SJSA1 (cell line): ENCODE measurements around the gene CDK8. TPM values are rescaled to one million over a fixed set of nuclear protein-coding genes. Genes with fewer than 3 reads are reported as not detected.
"Not testable (repeated sequence)": the region's sequence is repeated elsewhere in the genome, so short reads cannot be mapped to it uniquely, and the experiment has no call there.

ENCODE experiments used
- DNase-seq, 2 experiments: peaks; one replicate each; pipeline ENCODE4 v3.0.0-alpha.2; 2015 to 2020; ENCODE audit warnings: low spot score in 2 of 2, low read depth in 1 of 2
- H3K27ac ChIP-seq: fragments of 250-450 bp; sonication (Bioruptor Pico); 2 replicates; pipeline ENCODE4 v1.5.1; 2020; ENCODE audit warnings: mild to moderate bottlenecking, moderate library complexity
- H3K27me3 ChIP-seq: fragments of 250-450 bp; sonication (Bioruptor Pico); replicated peaks from 2 replicates; pipeline ENCODE4 v1.5.1; 2020; ENCODE audit warnings: mild to moderate bottlenecking, moderate library complexity
- H3K36me3 ChIP-seq: fragments of 250-450 bp; sonication (Bioruptor Pico); 2 replicates; pipeline ENCODE4 v1.5.1; 2020; ENCODE audit warnings: mild to moderate bottlenecking
- H3K4me1 ChIP-seq: fragments of 250-450 bp; sonication (Bioruptor Pico); replicated peaks from 2 replicates; pipeline ENCODE4 v1.6.1; 2021; ENCODE audit warnings: mild to moderate bottlenecking
- H3K4me3 ChIP-seq: fragments of 250-450 bp; sonication (Bioruptor Pico); 2 replicates; pipeline ENCODE4 v1.5.1; 2020; ENCODE audit warnings: mild to moderate bottlenecking
- H3K9me3 ChIP-seq: fragments of 250-450 bp; sonication (Bioruptor Pico); replicated peaks from 2 replicates; pipeline ENCODE4 v1.5.1; 2020; ENCODE audit warnings: mild to moderate bottlenecking
- total RNA-seq: library from RNA; depleted of rRNA; stranded (reverse); fragments of >200 nt; shearing (Covaris generic); gene quantifications from 2 replicates; pipeline ENCODE4 v1.2.3, GENCODE V29; 2014

The CDK8 gene
- total RNA-seq, 1 experiment from 2014 or later: 6.1 TPM

DNA sequence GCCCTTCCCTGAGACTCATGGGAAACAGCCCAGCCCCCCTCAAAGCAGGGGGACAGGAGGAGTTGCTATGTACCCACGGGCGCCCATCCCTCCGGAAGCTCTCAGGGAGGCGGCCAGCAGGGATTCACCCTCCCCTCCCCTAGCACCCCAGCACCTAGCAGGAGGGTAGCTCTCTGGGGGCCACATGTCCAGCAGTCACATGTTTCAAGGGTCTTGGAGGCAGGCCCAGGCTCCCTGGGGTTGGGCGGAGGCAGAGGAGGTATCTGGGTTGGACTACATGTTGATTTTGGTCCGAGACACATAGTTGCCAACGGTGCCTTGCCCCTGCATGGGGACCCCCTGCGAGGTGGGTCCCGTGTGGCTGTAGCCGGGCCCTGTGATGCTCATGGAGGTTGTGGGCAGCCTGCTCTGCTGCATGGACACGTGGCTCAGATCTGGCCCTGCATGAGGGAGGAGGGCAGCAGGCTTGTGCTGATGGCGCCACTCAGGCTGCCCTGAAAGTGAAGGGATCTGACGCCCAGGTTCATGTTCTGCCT, 24.8 kb upstream of the CDK8 start:
- DNase-seq: no peak
- Histone ChIP-seq H3K4me3 (no peak overlapping the region), H3K36me3 (no peaks in the 10 kb centered on the region), H3K27me3 (no peaks in the 10 kb centered on the region), H3K4me1 (no peaks in the 10 kb centered on the region), H3K9me3 (no peaks in the 10 kb centered on the region), H3K27ac (no peak overlapping the region)

DNA sequence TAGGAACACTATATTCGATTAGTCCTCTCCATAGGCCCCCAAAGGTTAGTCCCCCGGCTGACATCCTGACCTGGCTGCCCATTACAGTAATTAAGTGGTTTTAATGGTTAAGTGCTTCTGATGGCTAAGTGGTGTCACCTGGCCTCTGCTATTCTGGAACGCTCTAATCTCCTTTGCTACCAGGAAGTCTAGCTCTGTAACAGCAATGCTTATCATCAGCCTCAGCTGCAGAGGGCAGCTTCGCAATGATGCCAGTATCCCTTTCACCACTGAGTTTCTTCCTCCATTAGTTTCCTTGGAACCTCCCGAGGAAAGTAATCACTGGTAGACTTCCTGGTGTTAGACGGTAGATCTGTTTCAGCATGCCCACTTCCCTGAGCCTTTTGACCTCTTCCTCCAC, 23.2 kb upstream of the CDK8 start:
- Histone ChIP-seq H3K27me3 (no peaks in the 10 kb centered on the region), H3K4me3 (no peak overlapping the region), H3K4me1 (no peaks in the 10 kb centered on the region), H3K9me3 (no peaks in the 10 kb centered on the region), H3K27ac (no peak overlapping the region), H3K36me3 (no peaks in the 10 kb centered on the region)
- DNase-seq: no peak

DNA sequence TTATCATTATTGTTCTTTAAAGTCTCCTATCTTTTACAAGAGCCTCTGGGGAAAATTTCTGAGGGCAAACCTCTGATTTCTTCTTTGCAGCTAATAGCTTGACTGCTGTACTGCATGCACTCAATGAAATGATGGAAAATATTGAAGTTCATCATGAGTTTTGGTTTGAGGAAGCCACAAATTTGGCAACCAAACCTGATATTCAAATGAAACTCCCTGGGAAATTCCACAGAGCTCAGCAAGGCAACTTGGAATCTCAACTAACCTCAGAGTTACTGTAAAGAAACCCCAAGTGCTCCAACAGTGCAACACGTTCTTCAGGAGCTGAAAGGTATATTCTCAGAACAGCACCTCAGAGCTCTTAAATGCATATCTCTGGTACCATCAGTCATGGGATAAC, 17.6 kb upstream of the CDK8 start:
- Histone ChIP-seq H3K4me1 (no peaks in the 10 kb centered on the region), H3K9me3 (no peaks in the 10 kb centered on the region), H3K27ac (no peak overlapping the region), H3K27me3 (no peaks in the 10 kb centered on the region), H3K36me3 (no peaks in the 10 kb centered on the region), H3K4me3 (no peak overlapping the region)
- no peak for DNase-seq

DNA sequence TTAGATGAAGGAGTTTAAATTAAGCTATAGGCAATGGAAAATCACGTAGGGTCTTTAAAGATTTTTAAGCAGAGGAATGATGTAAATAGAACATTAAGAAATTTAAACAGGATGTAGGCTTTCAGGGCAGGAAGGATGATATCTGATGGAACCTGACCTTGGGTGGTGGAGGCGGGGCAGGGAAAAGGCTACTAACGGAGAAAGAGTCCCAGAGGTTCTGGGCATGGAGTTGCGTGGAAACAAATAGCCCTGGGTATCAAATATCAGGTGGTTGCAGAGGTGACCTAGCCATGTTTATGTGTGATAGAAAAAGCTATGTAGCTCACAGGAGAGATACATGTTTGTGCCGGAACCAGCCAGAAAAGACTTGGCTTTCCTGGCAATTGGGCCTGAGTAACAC, 7.8 kb upstream of the CDK8 start:
- Histone ChIP-seq H3K27ac (no peak overlapping the region), H3K4me3 (no peak overlapping the region), H3K9me3 (no peaks in the 10 kb centered on the region), H3K27me3 (0 out of 2 replicates have a peak, but pooled peaks cover 3% of the 10 kb centered on the region), H3K4me1 (no peaks in the 10 kb centered on the region), H3K36me3 (no peaks in the 10 kb centered on the region)
- DNase-seq: no peak

DNA sequence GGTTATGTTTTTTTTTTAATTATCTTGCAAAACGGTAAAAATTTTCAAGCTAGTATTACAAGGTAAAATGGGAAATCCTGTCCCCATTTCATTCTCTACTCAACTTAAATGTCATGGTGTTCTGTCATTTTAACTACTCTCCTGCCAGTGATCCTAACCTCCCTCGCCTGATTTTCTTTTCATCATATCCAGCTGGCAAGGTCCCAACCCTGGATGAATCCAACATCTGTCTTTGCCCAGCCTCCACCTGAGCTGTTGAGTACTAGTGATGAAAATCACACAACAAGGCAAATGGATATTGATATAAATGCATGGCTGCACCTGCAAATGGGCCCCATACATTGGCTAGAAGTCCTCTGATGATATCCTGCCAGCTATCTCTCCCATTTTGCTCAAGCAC, 6.9 kb upstream of the CDK8 start:
- Histone ChIP-seq H3K4me1 (no peaks in the 10 kb centered on the region), H3K27ac (no peak overlapping the region), H3K9me3 (no peaks in the 10 kb centered on the region), H3K27me3 (0 out of 2 replicates have a peak, but pooled peaks cover 3% of the 10 kb centered on the region), H3K36me3 (no peaks in the 10 kb centered on the region), H3K4me3 (no peak overlapping the region)
- no peak for DNase-seq

DNA sequence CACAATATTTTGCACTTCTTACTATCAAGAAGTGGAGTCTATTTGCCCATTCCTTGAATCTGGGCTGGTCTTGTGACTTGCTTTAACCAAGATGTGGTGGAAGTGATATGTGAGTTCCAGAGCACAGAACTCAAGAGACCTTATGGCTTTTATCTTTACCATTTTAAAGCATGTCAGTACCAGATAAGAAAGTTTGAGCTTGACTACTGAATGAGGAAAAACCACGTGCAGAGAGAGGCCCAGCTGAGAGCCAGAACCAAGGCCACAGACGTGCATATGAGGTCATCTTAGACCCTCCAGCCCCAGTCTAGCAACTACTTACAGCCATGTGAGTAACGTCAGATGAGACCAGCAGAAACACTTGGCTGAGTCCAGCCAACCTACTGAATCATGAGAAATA, 6.3 kb upstream of the CDK8 start:
- no peak for DNase-seq
- H3K27ac ChIP-seq: no peak overlapping the region
- no peaks in the 10 kb centered on the region for H3K9me3 ChIP-seq
- H3K4me3 ChIP-seq: no peak overlapping the region
- no peaks in the 10 kb centered on the region for H3K4me1 ChIP-seq
- H3K27me3 ChIP-seq: 0 out of 2 replicates have a peak, but pooled peaks cover 3% of the 10 kb centered on the region
- H3K36me3 ChIP-seq: no peaks in the 10 kb centered on the region

DNA sequence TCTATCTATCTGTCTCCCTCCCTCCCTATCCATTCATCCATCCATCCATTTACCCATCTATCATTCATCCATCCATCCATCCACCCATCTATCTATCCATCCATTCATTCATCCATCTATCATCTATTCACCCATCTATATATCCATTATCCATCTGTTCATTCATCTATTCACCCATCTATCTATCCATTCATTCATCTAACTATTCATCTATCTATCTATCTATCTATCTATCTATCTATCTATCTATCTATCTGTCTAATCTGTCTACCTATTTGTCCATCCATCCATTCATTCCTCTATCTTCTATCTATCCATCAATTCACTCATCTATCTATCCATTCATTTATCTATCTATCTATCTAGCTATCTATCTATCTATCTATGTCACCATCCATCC, 4.4 kb upstream of the CDK8 start:
- H3K4me1 ChIP-seq: no peaks in the 10 kb centered on the region
- no peaks in the 10 kb centered on the region for H3K9me3 ChIP-seq
- no peak for DNase-seq
- H3K4me3 ChIP-seq: no peak overlapping the region
- no peaks in the 10 kb centered on the region for H3K36me3 ChIP-seq
- 0 out of 2 replicates have a peak, but pooled peaks cover 3% of the 10 kb centered on the region for H3K27me3 ChIP-seq
- no peak overlapping the region for H3K27ac ChIP-seq

DNA sequence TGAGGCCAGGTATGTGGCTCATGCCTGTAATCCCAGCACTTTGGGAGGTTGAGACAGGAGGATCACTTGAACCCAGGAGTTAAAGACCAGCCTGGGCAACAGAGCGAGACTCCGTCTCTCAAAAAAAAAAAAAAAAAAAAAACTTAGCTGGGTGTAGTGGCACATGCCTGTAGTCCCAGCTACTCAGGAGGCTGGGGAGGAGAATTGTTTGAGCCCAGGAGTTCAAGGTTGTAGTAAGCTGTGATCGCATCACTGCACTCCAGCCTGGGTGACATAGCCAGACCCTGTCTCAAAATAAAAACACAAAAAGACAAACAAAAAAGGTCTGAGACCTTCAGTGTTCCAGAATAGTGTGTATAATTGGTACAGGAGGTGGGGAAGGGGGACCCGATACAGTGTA, 1.9 kb upstream of the CDK8 start:
- H3K4me3 ChIP-seq, DNase-seq, H3K36me3 ChIP-seq, H3K27ac ChIP-seq, H3K9me3 ChIP-seq, H3K27me3 ChIP-seq, H3K4me1 ChIP-seq: not testable (repeated sequence)

DNA sequence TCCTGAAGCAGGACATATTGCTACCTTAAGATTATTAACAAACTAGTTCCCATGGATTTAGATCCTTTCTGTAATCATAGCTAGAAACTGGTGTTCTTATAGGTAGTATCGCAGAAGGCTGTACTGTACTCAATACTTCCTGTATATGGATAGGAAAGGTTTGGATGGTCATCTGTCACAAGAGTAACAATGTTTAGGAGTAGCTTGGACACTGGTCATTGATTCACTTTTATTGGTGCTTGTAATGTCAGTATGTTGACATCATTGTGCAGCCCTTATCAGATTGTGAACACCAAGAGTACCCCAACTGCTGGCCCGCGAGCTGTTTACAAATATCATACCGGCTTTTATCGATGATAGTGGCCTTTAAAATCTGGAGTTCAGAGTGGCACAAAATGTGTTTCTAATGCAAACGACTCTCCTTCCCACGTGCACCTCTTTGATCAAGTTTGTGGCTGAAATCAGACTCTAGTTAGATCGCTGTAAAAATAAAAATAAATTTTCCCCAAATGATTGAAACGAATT, 605 bp upstream of the CDK8 start:
- Histone ChIP-seq H3K27me3 (no peaks in the 10 kb centered on the region), H3K4me1 (no peaks in the 10 kb centered on the region), H3K27ac (peak overlapping the region; percentile 76; the same call in 1 of the 2 replicates), H3K36me3 (no peaks in the 10 kb centered on the region), H3K9me3 (no peaks in the 10 kb centered on the region), H3K4me3 (peak overlapping the region; percentile 70)
- DNase-seq: no peak

DNA sequence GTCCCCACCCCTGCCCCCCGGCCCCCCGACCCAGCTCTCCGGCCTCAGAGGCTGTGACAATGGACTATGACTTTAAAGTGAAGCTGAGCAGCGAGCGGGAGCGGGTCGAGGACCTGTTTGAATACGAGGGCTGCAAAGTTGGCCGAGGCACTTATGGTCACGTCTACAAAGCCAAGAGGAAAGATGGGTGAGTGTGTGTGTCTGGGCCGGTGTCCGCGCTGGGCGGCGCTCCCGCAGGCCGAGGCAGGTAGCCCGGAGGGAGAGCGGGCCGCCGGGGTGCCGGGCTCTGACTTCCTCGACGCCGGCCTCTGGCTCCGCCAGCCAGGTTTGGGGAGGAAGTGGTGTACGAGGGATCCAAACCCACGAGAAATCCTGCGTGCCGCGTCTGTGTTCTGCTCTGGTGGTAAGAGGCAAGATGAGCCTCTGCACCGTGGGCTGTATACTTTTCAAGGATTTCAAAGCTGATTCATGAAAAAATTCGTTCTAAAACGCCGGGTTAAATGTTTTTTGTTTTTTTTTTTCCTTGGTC, 718 bp downstream of the CDK8 start:
- H3K27ac ChIP-seq: no peak overlapping the region
- DNase-seq: peak; percentile 25 to 39
- no peaks in the 10 kb centered on the region for H3K36me3 ChIP-seq
- no peaks in the 10 kb centered on the region for H3K9me3 ChIP-seq
- no peaks in the 10 kb centered on the region for H3K4me1 ChIP-seq
- H3K4me3 ChIP-seq: peak overlapping the region; percentile 70
- no peaks in the 10 kb centered on the region for H3K27me3 ChIP-seq

DNA sequence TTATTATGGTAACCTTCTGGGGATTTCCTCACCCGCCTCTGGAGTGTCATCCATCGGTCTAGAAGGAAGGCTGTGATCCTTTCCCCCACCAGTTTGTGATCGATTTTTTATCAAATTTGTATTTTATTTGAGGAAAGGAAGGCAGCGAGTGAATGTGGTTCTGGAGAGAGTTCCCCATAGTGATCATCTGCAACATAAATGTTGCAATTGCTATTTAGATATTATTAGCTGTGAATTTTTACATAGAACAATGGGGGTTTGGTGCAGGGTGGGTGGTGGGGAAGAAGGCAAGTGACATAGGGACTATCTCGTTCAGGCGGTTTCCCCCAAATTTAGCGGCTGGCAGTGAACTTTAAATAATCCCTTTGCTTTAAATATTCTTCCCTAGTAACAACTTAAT, 1.2 kb downstream of the CDK8 start:
- DNase-seq: no peak
- H3K4me3 ChIP-seq: peak overlapping the region; percentile 70
- H3K27me3 ChIP-seq: no peaks in the 10 kb centered on the region
- no peaks in the 10 kb centered on the region for H3K36me3 ChIP-seq
- no peaks in the 10 kb centered on the region for H3K9me3 ChIP-seq
- no peaks in the 10 kb centered on the region for H3K4me1 ChIP-seq
- H3K27ac ChIP-seq: no peak overlapping the region

DNA sequence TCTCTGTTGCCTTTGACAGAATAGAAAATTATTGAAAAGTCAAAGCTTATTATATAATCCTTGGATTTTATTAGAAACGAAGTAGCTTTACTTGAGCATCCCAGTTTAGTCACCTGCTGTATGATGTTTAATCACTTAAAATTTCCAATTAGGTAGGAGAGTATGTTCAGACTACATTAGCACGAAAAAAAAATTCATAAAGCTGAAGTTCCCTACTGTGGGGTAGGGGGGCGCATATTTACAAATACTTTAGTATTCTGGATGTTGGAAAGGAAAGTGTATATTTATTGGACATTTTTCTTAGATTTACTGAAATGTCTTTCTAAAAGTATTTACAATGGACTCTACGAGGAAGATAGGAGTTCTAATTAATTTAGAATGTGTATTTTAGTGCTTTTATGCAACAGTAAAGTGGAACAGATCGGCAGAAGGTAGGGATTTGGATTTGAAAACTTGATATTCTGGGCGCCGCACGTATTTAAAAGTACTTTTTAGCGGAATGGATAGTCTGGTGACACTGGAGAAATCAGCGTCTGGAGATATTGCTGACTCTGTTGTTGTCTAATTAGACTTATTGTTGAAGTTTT, 1.9 kb downstream of the CDK8 start:
- no peak for DNase-seq
- Histone ChIP-seq H3K4me1 (no peaks in the 10 kb centered on the region), H3K9me3 (no peaks in the 10 kb centered on the region), H3K27ac (no peak overlapping the region), H3K27me3 (no peaks in the 10 kb centered on the region), H3K36me3 (no peaks in the 10 kb centered on the region), H3K4me3 (no peak overlapping the region)

DNA sequence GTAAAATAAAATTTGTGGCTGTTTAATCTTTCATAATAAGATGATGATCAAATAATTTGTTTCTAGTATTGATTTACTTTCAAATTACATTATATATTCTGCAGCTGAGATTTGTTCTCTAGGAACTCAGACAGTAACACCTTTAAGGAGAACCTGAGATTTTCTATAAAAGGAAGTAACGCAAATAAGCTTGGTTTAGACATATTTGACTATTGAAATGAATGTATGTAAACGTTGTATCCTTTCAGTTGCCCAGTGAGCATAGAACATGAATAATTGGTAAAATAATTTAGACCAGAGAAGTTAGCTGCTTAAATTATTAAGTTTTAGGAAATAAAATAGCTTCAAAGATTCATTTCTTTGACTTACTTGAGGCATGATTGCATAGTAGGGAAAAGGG, 3.1 kb downstream of the CDK8 start:
- H3K4me1 ChIP-seq: no peaks in the 10 kb centered on the region
- no peak overlapping the region for H3K27ac ChIP-seq
- H3K4me3 ChIP-seq: no peak overlapping the region
- H3K36me3 ChIP-seq: no peaks in the 10 kb centered on the region
- DNase-seq: no peak
- H3K9me3 ChIP-seq: no peaks in the 10 kb centered on the region
- H3K27me3 ChIP-seq: no peaks in the 10 kb centered on the region

DNA sequence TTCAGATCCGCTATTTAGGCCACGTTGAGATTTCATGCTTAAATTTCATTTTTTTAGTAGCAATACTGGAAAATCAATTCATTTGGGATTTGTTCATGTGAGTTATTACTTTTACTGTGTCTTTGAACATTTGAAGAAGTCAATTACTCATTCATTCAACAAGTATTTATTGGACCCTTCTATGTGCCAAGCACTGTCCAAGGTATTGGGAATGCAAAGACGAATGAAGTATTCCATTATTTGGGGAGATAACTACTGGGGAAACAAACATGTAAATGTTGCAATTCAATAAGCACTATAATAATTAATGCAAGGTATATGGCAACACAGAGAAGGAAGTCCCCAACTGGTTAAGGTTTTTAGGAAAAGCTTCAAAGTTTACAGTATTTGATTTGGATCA, 5.7 kb downstream of the CDK8 start:
- Histone ChIP-seq H3K27ac (no peak overlapping the region), H3K9me3 (no peaks in the 10 kb centered on the region), H3K27me3 (no peaks in the 10 kb centered on the region), H3K4me3 (no peak overlapping the region), H3K4me1 (no peaks in the 10 kb centered on the region), H3K36me3 (no peaks in the 10 kb centered on the region)
- no peak for DNase-seq
